ENCODE data around the gene FNDC11. TPM values are rescaled to one million over a fixed set of nuclear protein-coding genes. Genes with fewer than 3 reads are reported as not detected.

Gene FNDC11
- total and polyA plus RNA-seq, 2 of the 13 experiments (the other 11 are each of a cell fraction or from before 2014, with no cell fraction given), result 0.07 TPM; not detected in 1

DNA sequence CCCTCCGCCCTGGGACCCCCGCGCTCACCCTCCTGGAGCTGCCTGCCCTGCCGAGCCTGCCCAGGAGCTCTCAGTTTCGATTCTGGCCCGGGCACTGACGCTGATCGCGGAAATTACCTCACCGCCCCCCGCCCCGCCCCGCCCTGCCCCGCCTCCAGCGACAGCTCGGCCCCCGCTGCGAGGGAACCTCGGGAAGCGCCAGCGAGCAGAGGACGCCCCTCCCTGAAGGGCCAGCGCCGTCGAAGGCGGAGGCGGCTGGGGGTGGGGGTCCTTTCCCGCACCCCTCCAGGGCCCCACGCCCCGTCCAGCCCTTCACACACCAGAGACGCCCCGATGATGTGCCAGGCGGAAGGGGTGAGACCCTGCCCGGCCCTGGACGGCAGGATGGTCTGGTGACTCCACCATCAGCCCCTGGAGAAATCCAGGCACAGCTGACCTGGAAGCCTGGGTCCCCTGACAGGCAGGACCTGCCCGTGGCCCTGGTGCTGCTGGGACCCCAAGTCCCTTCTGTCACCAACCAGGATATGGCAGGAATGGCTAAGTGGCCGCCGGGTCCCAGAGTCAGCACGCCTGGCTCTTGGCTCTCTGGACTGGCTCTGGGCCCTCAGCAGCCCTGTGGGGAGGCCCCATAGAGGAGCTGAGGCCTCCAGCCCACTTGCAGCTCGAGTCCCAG is 20.3 kb downstream of the FNDC11 start, which contains the start of gene HELZ2 (continued):
- TF ChIP-seq, protein P1, sequence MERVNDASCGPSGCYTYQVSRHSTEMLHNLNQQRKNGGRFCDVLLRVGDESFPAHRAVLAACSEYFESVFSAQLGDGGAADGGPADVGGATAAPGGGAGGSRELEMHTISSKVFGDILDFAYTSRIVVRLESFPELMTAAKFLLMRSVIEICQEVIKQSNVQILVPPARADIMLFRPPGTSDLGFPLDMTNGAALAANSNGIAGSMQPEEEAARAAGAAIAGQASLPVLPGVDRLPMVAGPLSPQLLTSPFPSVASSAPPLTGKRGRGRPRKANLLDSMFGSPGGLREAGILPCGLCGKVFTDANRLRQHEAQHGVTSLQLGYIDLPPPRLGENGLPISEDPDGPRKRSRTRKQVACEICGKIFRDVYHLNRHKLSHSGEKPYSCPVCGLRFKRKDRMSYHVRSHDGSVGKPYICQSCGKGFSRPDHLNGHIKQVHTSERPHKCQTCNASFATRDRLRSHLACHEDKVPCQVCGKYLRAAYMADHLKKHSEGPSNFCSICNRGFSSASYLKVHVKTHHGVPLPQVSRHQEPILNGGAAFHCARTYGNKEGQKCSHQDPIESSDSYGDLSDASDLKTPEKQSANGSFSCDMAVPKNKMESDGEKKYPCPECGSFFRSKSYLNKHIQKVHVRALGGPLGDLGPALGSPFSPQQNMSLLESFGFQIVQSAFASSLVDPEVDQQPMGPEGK (CRISPR knock-in tag; IDR thresholded peaks at IDR 0.05), result peak; percentile 91
- TF ChIP-seq GTF2F1 (IDR thresholded peaks at IDR 0.05; ENCODE audit: low read length) (no peak), RNF219 (CRISPR knock-in tag; IDR thresholded peaks at IDR 0.05) (no peak), HDAC1 (CRISPR knock-in tag; IDR thresholded peaks at IDR 0.05) (no peak), KDM1A (CRISPR knock-in tag; IDR thresholded peaks at IDR 0.05) (no peak), BCL6 (CRISPR knock-in tag; IDR thresholded peaks at IDR 0.05) (peak; percentile 41; the same call in 1 of the 2 replicates), REL (CRISPR knock-in tag; conservative IDR thresholded peaks at IDR 0.05) (no peak), NPAS2 (CRISPR knock-in tag; IDR thresholded peaks at IDR 0.05; ENCODE audit: borderline replicate concordance) (no peak), PCBP1 (IDR thresholded peaks at IDR 0.05; ENCODE audit: borderline replicate concordance, low read depth, low read length) (no peak), SOX5 (CRISPR knock-in tag; IDR thresholded peaks at IDR 0.05; ENCODE audit: borderline replicate concordance) (no peak), PHF20 (CRISPR knock-in tag; IDR thresholded peaks at IDR 0.05) (peak; percentile 56; the same call in 1 of the 2 replicates), ZSCAN22 (CRISPR knock-in tag; IDR thresholded peaks at IDR 0.05) (no peak), ATF7-NPFF (CRISPR knock-in tag; IDR thresholded peaks at IDR 0.05; ENCODE audit: low read depth) (no peak), HNRNPLL (IDR thresholded peaks at IDR 0.05; ENCODE audit: low read depth, low read length, poor library complexity, severe bottlenecking) (no peak), KAT7 (CRISPR knock-in tag; IDR thresholded peaks at IDR 0.05; ENCODE audit: borderline replicate concordance) (peak; percentile 17; the same call in 1 of the 2 replicates), ZNF512B (CRISPR knock-in tag; IDR thresholded peaks at IDR 0.05; ENCODE audit: borderline replicate concordance) (no peak)
- TF ChIP-seq, protein P2, sequence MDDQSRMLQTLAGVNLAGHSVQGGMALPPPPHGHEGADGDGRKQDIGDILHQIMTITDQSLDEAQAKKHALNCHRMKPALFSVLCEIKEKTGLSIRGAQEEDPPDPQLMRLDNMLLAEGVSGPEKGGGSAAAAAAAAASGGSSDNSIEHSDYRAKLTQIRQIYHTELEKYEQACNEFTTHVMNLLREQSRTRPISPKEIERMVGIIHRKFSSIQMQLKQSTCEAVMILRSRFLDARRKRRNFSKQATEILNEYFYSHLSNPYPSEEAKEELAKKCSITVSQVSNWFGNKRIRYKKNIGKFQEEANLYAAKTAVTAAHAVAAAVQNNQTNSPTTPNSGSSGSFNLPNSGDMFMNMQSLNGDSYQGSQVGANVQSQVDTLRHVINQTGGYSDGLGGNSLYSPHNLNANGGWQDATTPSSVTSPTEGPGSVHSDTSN (CRISPR knock-in tag; IDR thresholded peaks at IDR 0.05; ENCODE audit: borderline replicate concordance), result 0 out of 2 replicates have a peak, but pooled peaks have one; percentile 12
- TF ChIP-seq, protein P3, sequence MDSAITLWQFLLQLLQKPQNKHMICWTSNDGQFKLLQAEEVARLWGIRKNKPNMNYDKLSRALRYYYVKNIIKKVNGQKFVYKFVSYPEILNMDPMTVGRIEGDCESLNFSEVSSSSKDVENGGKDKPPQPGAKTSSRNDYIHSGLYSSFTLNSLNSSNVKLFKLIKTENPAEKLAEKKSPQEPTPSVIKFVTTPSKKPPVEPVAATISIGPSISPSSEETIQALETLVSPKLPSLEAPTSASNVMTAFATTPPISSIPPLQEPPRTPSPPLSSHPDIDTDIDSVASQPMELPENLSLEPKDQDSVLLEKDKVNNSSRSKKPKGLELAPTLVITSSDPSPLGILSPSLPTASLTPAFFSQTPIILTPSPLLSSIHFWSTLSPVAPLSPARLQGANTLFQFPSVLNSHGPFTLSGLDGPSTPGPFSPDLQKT (CRISPR knock-in tag; IDR thresholded peaks at IDR 0.05; ENCODE audit: borderline replicate concordance), result no peak

All from HepG2 (cell line).